Measurements from ENCODE around the gene FBXW12.

Gene FBXW12

GRCh38 chr3:48405343-48405881, 33.4 kb downstream of the FBXW12 start:
- no peak overlapping the region for H3K4me3 ChIP-seq (replicated peaks; ENCODE audit: low read depth, low read length)
- TF ChIP-seq CTCF (IDR thresholded peaks at IDR 0.05; ENCODE audit: low read length, missing control alignments), result no peak
- DNase-seq (ENCODE audit: low read depth), result no peak

GRCh38 chr3:48405971-48406370, 34.0 kb downstream of the FBXW12 start:
- H3K4me3 ChIP-seq (replicated peaks; ENCODE audit: low read depth, low read length), result no peak overlapping the region
- DNase-seq (ENCODE audit: low read depth), result no peak
- TF ChIP-seq CTCF (IDR thresholded peaks at IDR 0.05; ENCODE audit: low read length, missing control alignments), result no peak

GRCh38 chr3:48406443-48407431, 34.7 kb downstream of the FBXW12 start:
- H3K4me3 ChIP-seq (replicated peaks; ENCODE audit: low read depth, low read length), result no peak overlapping the region
- no peak for DNase-seq (ENCODE audit: low read depth)
- no peak for TF ChIP-seq CTCF (IDR thresholded peaks at IDR 0.05; ENCODE audit: low read length, missing control alignments)

- no peak for TF ChIP-seq CTCF (IDR thresholded peaks at IDR 0.05; ENCODE audit: low read length, missing control alignments)
- no peak overlapping the region for H3K4me3 ChIP-seq (replicated peaks; ENCODE audit: low read depth, low read length)
- DNase-seq (ENCODE audit: low read depth), result no peak
Observed at GRCh38 chr3:48407542-48408099, 35.6 kb downstream of the FBXW12 start.

GRCh38 chr3:48408823-48409281, 36.8 kb downstream of the FBXW12 start:
- no peak overlapping the region for H3K4me3 ChIP-seq (replicated peaks; ENCODE audit: low read depth, low read length)
- DNase-seq (ENCODE audit: low read depth), result no peak
- TF ChIP-seq CTCF (IDR thresholded peaks at IDR 0.05; ENCODE audit: low read length, missing control alignments), result peak; percentile 6

- DNase-seq (ENCODE audit: low read depth), result no peak
Observed at GRCh38 chr3:48409291-48410201, 37.5 kb downstream of the FBXW12 start.

More at GRCh38 chr3:48409291-48410201, 37.5 kb downstream of the FBXW12 start:
- H3K4me3 ChIP-seq (replicated peaks; ENCODE audit: low read depth, low read length), result no peak overlapping the region
- TF ChIP-seq CTCF (IDR thresholded peaks at IDR 0.05; ENCODE audit: low read length, missing control alignments), result no peak
